Activated CD4-positive, alpha-beta T cell treated with anti-CD3 and anti-CD28 coated beads, Interleukin-2, amount 50 U/mL, for 1 hour (primary cell): Measurements from ENCODE around the gene NTRK1.

Source experiments
- DNase-seq: peaks from one replicate; pipeline ENCODE4 v3.0.0-alpha.2; 2020

NTRK1 gene

DNA sequence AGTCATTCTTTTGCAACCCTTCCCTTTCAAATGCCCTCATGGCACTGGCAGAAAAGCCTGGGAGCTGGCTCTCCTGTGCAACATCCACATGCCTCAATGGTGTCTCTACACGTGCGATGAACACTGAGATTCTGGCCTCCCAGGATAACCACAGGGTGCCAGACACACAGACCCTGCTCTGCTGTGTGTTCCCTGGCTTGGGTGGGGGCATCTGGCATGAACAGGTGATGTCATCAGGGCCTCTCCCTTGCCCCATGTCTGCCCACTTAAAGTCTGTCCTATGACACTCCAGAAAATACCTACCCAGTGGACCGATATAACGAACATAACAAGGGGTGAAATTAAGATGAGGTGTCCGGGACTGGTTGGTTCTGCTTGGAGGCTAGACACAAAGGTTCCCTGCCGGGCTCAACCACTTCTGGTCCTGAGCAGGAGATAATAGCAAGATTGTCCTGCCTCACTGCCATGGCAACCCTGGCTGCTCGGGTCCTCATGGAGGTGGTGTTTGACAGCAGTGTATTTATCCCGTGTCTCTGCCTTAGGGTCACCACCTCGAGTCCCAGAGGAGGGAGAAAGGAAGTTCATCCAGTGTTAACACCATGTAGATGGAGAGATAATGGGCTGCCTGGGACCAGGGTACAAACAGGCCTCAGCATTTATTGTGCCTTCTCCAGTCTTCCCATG, 21.1 kb upstream of the NTRK1 start:
- no peak for DNase-seq

DNA sequence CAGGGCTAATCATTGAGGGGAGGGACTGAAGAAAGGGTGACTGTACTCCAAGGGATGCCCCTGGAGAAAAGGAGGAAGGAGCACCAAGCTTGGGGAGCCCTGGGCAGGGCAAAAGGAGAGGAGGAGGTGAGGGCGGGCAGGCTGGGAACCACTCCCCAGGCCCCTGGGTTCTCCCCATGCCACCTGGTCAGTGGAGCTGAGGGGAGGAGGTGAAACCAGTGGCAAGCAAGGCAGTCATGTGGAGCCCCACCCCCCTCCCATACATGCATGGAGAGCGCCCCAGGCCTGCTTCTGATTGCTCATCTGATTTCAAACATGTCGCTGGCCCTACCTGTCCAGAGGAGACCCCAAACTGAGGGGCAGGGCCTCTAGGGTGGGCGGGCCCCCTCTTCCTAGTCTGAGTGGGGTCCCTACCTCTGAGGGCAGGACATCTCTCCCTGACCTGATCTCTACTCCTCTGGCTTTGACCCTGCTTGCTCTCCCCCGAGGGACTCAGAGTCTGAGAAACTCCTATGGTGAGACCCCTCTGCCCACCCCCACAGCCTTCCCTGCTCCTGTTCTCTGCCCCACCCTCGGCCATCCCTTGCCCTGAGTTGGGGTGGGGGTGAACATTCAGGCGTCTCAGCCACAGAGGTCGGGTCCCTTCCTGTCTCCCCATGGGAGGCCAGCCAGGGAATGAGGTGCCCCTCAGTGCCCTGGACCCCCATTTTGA, 20.3 kb upstream of the NTRK1 start:
- no peak for DNase-seq

DNA sequence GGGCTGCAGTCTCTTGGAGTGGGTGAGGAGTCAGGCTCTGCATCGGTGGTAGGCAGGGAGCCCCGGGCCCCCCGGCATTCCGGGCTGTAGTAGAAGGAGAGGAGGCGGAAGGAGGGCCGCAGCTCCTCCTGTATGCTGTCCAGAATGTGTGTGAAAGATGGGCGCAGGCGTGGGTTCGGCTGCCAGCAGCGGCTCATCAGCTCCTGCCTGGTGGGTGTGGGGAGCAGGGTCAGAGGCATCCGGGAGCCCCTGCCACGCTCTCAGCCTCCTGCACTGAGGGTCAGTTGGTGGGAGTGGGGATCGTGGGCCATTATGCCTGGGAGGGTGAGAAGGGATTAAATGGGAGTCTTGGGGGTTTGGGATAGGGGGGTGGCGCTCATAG, 19.8 kb upstream of the NTRK1 start:
- DNase-seq = no peak

DNA sequence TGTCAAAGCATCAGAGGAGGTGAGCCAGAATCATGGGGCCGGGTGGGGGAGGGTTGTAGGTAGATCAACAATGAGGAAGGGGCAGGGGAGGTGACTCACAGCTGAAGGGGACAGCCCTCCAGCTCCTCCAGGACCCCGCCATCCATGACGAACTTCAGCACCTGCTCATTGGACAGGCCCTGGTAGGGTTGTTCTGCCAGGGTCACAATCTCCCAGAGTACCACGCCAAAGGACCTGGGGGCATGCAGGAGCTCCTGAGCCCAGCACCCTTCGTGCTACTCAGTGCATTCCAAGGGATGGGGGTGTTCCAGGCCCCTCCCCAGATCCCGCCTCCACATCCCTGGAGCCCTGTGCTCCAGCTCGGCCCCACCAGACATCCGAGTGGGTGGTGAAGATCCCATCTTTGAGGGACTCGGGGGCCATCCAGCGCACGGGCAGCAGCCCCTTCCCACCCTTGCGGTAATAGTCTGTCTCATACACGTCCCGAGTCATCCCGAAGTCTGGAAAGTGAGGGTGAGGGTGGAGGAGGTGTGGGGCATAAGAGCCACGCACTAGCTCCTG, 19.3 kb upstream of the NTRK1 start:
- DNase-seq = no peak

DNA sequence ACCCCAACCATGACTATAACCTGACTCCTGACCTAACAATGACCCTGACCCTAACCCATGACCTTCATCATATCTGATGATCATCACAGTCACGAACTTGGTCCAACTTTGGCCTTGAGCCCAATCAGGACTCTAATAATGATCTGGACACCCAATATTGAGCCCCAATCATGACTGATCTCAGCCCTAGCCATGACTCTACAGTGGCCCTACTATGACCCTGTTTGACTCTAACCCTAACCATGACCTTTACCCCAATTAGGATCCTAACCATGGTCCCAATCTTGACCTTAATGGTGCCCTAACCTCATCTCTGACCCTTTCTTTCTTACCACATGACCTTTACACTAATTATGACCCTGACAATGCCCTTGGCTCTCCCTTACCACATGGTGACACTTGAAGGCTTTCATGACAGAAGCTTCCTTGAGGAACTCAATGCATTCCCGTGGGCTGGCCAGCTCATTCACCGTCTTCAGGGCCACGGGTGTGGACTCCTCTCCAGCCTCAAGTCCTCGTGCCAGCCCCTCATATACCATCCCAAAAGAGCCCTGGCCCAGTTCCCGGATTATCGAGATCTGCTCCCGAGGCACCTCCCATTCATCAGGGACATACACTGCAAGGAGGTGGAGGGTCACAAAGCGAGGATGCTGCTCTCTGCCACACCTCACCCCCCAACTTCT, 17.9 kb upstream of the NTRK1 start:
- DNase-seq = no peak

DNA sequence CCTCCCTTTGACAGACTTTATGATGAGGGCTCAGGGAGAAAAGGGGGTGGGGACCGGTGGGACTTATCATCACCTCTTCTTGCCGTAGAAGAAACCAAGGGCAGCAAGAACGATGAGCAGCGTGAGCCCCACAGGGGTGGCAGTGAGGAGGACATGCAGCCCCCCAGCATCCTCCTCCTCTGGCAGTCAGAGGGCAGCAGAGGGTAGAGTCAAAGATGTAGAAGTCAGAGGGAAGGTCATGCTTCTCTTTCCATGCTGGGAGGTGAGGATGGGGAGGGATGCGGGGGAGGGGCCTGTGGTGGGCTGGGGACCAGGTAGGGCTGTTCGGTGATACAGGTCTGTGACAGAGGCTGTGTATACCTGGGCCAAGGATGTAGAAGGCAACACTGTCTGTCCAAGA, 16.6 kb upstream of the NTRK1 start:
- no peak for DNase-seq

DNA sequence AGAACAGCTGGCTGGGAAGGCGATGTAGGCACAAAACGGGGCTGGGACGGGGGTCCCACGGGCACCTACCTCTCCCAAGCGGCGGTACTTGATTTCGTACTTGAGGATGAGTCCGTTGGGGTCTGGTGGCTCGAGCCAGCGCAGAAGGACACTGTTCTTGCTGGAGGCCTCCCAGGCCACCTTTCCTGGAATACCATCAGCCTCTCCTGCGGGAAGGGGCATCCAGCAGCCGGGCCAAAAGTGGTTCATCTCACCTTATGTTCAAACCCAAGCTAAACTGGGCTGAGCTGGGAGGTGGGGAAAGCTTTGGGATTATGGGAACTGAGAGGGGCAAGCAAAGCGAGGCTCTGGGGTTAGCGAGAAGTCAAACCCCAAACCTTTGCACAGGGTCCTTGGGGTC, 16.0 kb upstream of the NTRK1 start:
- DNase-seq = no peak

DNA sequence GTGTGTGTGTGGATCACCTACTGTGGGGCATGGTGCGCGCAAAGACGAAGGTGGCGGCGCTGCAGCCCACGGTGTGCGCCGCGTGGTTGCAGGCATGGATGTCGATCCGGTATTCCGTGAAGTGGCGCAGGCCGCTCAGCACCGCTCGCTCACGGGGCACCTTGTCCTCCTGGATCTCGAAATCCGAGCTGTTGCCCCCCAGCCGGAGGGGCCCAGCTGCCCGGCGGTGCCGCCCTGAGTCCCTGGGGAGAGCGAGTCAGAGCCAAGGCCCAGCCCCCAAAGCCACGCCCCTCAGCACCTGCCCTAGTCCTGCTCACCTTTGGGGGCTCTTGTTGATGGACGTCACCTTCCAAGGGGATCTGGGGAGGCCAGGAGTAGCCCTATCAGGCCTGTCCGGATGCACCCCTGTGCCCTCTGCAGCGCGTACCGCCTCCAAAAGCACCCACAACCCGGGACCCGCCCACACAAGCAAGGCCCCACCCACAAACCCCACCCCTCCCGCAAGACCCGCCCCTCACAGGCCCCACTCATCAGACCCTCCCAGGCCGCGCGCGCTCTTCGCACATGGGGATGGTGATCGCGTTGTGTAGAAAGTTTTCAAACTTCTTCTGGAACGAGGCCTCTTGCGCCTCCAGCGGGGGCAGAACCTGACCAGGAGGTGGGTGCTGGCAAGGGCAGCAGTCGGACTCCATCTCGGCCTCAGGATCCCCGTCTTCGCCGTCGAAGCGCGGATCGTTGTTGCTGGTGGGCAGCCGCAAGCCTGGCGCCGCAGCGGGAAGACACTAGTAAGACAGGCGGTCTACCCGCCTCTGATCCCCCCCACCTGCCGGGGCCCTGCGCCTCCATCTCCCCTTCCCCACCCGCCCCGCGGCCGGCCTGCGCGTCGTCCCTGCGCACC, 15.4 kb upstream of the NTRK1 start:
- peak; percentile 20 for DNase-seq

DNA sequence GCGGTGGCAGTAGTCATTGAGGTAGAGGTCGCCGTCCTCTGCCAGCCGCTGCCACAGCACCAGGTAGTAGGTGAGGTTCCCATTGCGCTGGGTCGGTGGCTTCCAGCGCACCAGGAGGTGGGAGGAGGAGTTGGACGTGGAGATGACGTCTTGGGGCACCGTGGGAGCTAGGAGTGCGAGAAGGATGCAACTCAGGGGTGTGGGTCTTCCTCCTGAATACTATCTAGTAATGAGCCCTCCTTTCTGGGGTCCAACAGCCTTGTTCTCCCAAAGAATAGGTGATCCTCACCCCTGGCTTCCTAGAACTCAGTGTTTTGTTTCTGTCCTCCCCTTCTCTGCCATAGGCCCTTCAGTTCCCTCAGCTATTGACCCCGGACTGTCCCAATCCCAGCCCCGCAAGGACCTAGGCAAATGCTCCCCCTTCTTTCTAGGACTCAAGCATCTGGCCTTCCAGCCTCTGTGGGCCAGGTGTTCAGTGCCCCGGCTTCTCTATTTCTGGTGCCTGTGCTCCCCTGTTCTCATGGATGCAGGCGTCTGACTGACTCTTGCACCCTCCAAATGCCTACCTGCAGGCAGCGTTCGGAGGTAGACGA, 14.6 kb upstream of the NTRK1 start:
- DNase-seq = no peak

DNA sequence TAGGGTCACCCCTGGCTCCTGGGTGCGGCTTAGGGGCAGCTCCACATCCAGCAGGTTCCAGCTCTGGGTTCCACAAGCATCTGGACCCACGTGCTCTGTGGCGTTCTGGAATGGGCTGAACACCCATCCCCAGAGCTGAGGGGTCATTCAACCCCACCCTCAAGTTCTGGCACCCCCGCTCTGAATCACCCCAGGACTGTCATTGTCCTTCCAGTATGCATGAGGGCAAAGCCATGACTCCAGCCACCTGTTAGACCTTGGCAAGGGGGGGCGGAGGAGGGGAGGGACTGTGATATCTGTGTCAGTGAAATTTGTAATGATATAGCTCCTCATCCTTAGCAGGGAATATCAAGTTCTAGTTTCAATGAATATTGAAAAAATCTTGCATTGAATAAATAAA, 14.0 kb upstream of the NTRK1 start:
- no peak for DNase-seq

DNA sequence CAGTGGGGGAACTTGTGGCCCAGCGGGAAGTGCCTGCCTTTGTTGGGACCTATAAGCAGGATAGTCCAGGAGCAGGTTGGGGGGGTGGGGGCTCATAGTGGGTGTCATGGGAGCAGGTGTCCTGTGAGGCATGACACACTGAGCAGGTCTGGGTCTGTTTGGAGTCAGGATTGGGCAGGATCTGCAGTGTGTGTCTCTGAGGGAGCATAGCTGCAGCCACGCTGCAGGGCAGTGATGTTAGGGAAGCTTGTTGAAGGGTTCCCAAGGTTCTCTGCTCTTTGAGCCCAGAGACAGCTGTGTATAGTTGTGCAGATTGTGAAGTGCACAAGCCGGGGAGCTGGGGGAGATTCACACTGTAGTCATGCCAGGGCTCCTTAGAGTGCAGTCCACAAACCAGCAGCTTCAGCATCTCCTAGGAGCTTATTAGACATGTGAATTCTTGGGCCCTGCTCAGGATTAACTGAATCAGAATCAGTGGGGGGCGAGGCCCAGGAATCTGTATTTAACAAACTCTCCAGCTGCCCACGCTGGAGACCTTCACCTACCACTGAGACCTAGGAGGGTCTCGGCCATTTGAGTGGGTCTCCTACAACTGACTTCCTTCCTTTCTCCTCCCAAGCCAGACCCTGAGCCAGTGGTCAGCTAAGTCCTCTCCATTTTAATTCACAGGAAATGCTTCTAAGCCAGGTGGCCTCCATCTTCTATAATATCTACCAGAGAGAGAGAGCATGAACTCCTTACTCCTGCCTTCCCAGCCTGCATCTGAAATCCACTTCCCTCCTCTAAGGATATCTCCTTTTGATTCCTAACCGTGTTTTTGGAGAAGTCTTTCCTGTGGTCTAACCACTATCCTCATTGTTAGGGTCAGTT, 12.8 kb upstream of the NTRK1 start:
- no peak for DNase-seq

DNA sequence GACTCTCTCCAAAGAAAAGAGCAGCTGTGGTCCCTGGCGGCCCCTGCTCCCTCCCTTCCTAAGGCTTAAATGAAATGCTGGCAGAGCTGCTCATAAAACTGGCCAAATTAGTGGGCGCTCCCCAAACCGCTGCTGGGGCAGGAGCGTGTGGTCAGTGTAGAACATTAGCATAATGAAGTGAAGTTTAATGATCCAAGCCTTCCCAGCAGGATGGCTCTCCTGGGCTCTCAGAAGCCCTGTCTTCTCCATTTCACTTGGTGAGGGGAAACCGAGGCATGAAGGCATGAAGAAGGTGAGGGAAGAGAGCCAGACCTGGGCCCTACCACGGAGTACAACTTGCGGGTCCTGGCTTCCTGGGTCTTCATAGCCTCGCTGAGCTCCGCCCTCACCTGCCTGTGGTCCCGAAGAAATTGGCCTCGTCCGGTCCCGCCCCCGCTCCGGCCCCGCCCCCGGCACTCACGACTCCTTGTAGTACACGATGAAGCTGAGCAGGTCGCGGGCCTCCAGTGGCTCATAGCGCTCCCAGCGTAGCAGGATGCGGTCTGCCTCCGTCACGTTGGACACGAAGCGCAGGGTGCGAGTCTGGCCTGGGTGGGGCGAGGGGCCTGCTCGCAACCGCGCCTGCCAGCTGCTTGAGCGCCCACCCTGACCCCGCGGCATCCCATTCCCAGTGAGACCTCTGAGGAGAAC, 12.1 kb upstream of the NTRK1 start:
- peak; percentile 67 for DNase-seq

DNA sequence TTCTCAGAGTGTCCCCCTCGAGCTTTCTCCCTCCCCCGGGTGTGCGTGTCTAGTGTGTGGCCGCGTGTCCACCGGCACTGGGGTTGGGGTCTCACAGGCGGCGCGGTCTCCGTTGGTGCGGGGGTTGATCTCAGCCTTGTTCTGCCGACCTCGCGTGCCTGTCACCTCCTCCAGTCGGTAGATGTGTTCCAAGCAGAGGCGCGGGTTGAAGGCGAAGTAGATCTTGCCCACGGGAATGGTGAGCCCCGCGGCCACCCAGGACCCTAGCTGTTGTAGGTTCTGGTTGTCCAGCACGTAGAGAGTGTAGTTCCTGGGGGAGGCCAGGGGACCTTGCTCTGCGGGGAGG, 11.5 kb upstream of the NTRK1 start:
- DNase-seq = no peak

DNA sequence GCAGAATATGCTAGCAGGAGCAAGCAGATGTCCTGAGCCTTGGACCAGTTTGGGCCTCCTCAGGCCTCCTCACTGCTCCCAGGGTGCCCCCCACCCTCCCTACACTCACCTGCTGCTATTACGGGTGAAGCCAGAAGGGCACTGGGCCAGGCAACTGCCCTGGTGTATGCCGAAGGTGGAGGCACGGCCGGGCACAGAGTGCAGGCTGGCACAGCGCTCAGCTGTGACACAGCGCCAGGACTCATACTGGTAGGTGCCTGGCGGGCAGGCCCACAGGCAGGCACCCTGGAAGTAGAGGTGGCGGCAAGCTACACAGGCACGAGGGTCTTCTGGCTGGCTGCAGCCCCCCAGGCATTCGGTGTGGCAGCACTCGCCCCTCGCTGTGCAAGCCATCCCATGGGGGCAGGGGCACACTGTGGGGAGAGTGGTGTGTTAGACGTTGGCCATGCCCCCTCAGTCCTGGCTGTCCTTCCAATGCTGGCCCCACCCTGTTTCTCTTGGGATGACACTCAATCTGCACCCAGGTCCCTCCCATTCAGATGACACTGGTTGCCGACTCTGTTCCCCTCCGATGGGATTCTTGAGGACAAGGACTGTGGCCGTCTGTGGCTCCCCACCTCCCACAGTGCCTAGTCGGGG, 8.8 kb upstream of the NTRK1 start:
- no peak for DNase-seq

DNA sequence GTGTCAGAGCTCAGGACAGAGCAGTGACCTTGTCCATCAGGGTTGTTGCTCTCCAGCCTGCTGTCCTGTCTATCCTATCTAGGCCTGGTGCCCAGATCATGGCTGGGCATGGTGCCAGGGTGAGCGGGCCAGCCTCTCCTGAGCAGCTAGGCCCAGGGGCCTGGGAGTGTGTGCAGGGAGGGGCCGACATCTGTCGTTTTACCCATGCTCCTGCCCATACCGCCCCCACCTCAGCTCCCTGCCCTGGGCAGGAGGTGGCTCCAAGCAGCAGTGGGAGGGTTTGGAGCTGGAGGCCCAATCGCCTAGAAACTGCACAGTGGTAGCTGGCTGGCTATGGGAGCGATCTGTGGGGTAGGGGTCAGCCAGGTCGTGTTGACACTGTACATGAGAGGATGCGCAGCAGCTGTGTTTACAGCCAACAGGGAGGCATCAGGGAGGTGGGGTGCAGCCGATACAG, 8.2 kb upstream of the NTRK1 start:
- DNase-seq = no peak

DNA sequence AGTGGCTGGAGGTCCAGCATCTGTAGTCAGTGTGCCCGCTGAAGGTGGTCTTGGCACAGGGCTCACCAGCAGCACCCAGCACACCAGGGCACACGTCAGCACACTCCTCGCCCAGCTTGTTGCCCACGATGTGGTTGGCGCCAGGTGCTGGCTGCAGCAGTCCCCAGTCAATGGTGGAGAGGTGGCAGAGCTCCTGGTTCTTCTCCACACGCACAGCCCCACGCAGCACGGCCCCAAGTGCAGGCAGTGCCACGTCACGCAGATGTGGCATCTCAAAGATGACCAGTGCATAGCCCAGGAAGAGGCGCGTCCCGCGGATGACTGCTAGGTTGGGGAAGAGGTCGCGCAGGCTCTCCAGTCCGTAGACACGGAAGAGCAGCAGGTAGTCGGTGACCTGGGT, 6.9 kb upstream of the NTRK1 start:
- DNase-seq = no peak

DNA sequence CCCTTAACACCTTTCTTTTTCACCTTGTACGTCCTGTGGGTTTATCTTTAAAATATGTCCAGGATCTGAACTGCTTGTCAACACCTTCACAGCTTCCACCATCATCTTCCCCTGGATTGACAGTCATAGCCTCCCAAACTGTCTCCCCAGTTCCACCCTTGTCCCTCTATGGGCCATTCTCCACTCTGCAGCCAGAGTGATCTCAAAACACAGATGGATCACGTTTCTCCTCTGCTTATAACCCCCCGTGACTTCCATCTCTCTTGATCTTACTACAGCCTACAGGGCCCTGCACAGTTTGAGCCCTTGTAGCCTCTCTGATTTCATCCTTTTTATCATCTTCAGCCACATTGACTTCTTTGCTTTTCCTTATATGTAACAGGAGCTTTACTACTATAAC, 6.0 kb upstream of the NTRK1 start:
- DNase-seq = no peak

DNA sequence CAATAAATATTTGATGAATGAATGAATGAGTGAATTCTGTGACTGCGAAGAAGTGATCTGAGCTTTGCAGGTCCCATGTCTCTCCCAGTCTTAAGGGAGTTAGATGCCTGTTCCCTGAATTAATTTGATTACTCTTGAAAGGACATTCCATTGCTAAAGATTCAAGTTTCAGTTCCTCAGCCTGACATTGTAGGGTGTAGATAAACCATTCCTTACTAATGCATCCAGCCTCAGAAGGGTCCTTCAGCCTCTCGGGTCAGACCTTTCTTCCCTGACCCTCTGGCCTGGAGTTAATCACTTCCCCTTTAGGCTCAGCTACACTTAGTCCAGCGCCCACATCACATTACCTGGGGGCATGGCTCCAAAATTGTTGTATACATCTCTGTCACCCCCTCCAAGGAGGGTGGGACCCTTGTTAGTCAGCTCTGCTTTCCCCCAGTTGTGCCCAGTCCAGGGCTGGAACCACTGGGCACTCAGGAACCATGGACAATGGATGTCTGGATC, 4.3 kb upstream of the NTRK1 start:
- DNase-seq = no peak

DNA sequence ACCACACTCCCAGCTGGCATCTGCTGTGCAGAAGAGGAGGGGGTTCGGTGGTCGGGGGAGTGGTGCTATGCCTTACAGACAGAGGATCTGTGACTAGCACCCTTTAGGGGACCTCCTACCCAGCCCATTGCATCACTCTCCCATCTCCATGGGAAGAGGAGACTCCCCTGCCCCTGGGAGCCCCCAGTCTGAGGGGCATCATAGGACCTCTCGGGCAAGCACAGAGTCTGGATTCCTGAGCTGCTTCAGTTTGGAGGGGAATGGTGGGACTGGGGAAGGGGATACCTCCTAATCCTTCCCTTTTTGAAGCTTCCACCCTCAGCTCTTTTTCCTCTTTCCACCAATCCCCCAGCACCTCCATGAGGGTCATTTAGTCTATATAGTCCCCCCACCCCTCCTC, 3.1 kb upstream of the NTRK1 start:
- no peak for DNase-seq

DNA sequence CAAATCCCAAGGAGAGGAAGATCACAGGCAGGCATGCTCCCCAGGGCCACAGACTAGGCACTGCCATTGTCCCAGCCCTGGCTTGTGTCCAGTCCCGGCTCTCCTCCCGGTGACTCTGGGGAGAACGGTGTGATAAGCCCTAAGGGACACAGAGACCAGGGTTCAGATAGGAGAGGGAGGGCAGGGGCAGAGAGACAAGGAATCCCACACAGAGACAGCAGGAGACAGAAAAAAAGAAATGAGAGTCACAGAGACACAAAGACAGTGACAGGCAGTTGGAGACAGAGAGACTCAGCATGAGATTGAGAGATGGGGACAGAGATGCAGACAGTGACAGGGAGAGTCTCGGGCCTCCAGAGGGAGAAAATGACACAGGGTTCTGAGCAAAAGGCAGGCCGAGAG, 2.1 kb upstream of the NTRK1 start:
- no peak for DNase-seq
